Fibroblast of lung (primary cell): Measurements from ENCODE around the gene GCK. TPM values are rescaled to one million over a fixed set of nuclear protein-coding genes. Genes with fewer than 3 reads are reported as not detected.
A peak's percentile ranks its signal among the peaks of the same experiment; 100 is the strongest.

ENCODE experiments used
- DNase-seq, 2 donors: peaks; one replicate each; pipeline versions ENCODE4 v3.0.0 to v3.0.0-alpha.2; 2010; ENCODE audit warnings: low read depth in 2 of 2
- H2AFZ ChIP-seq: 2 replicates; pipeline ENCODE4 v1.5.1; 2012; ENCODE audit warnings: low read length, control low read depth, inconsistent platforms
- H3K27ac ChIP-seq: 2 replicates; pipeline ENCODE4 v1.5.1; 2011; ENCODE audit warnings: low read length, control low read depth; ENCODE audit not compliant: insufficient read depth
- H3K27me3 ChIP-seq: 2 replicates; pipeline ENCODE4 v1.5.1; 2011; ENCODE audit warnings: mild to moderate bottlenecking, low read length; ENCODE audit not compliant: control insufficient read depth, insufficient read depth
- H3K36me3 ChIP-seq: 2 replicates; pipeline ENCODE4 v1.5.1; 2011; ENCODE audit warnings: low read length; ENCODE audit not compliant: control insufficient read depth, insufficient read depth
- H3K4me1 ChIP-seq: 2 replicates; pipeline ENCODE4 v1.5.1; 2011; ENCODE audit warnings: low read length; ENCODE audit not compliant: control insufficient read depth, insufficient read depth; ENCODE audit errors: extremely low read depth
- H3K4me2 ChIP-seq: 2 replicates; pipeline ENCODE4 v1.5.1; 2011; ENCODE audit warnings: low read length, control low read depth; ENCODE audit not compliant: insufficient read depth; ENCODE audit errors: extremely low read depth
- H3K4me3 ChIP-seq, 4 experiments: fragments of 200-600 bp in 1 of 4; sonication (generic) in 1 of 4; replicated peaks in 1 of 4; 2 replicates each; pipeline ENCODE4 v1.5.1; 2011 to 2016; ENCODE audit warnings: low read length in 4 of 4, low read depth in 3 of 4, mild to moderate bottlenecking in 3 of 4, control low read depth in 2 of 4, inconsistent platforms in 1 of 4, mixed read lengths in 1 of 4; ENCODE audit not compliant: insufficient read depth in 1 of 4; ENCODE audit errors: control extremely low read depth in 1 of 4
- H3K79me2 ChIP-seq: 2 replicates; pipeline ENCODE4 v1.5.1; 2012; ENCODE audit warnings: mild to moderate bottlenecking, low read length, inconsistent platforms; ENCODE audit not compliant: control insufficient read depth, insufficient read depth
- H3K9ac ChIP-seq: 2 replicates; pipeline ENCODE4 v1.5.1; 2011; ENCODE audit warnings: mild to moderate bottlenecking, low read length, control low read depth; ENCODE audit not compliant: insufficient read depth
- H3K9me3 ChIP-seq: 2 replicates; pipeline ENCODE4 v1.5.1; 2012; ENCODE audit warnings: low read depth, low read length; ENCODE audit not compliant: control insufficient read depth, insufficient read depth
- H4K20me1 ChIP-seq: 2 replicates; pipeline ENCODE4 v1.5.1; 2011; ENCODE audit warnings: low read length; ENCODE audit not compliant: control insufficient read depth, insufficient read depth; ENCODE audit errors: extremely low read depth
- CTCF ChIP-seq, 2 donors: IDR thresholded peaks in 1 of 2; conservative IDR thresholded peaks in 1 of 2; 1 replicate in 1 of 2; 2 replicates in 1 of 2; pipeline ENCODE4 v1.5.1; 2011 to 2012; ENCODE audit warnings: low read length in 2 of 2, control low read depth in 1 of 2, inconsistent platforms in 1 of 2, low read depth in 1 of 2, mild to moderate bottlenecking in 1 of 2
- EZH2 ChIP-seq: IDR thresholded peaks from 2 replicates; pipeline ENCODE4 v1.5.1; 2012; ENCODE audit warnings: low read length, control low read depth, mild to moderate bottlenecking; ENCODE audit errors: missing control alignments
- polyA plus RNA-seq, 2 donors: library from polyadenylated mRNA; depleted of rRNA in 1 of 2; stranded (reverse) in 1 of 2; unstranded in 1 of 2; fragments of >200 nt; gene quantifications; 2 replicates each; pipeline ENCODE4 v1.2.1, GENCODE V29; 2011 to 2012; ENCODE audit warnings: missing spikeins in 1 of 2
- total RNA-seq: library from RNA; depleted of rRNA; stranded (reverse); fragments of >200 nt; gene quantifications from 2 replicates; pipeline ENCODE4 v1.2.1, GENCODE V29; 2014

Gene GCK
- total and polyA plus RNA-seq, 2 donors (not counting 1 experiment from before 2014, with no cell fraction given): 0.14 to 1.7 TPM

DNA sequence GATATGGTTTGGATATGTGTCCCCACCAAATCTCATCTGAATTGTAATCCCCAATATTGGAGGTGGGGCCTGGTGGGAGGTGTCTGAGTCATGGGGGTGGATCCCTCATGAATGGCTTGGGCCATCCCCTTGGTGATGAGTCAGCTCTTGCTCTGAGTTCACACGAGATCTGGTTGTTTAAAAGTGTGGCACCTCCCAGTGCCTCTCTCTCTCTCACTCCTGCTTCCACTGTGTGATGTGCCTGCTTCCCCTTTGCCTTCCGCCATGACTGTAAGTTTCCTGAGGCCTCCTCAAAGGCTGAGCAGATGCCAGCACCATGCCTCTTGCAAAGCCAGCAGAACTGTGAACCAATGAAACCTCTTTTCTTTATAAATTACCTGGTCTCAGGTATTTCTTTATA, 4.8 kb upstream of the GCK start:
- Histone ChIP-seq H3K27me3 (peaks cover 9% of the 10 kb centered on the region), H3K4me3 (no peak overlapping the region), H3K4me2 (no peak overlapping the region), H3K9me3 (no peaks in the 10 kb centered on the region), H4K20me1 (no peaks in the 10 kb centered on the region), H3K9ac (no peak overlapping the region), H3K27ac (no peak overlapping the region), H3K36me3 (no peaks in the 10 kb centered on the region), H3K4me1 (no peaks in the 10 kb centered on the region), H3K79me2 (no peaks in the 10 kb centered on the region), H2AFZ (no peak overlapping the region)
- TF ChIP-seq CTCF (conservative IDR thresholded peaks at IDR 0.05 in 1 of 2, IDR thresholded peaks at IDR 0.05 in 1 of 2; ENCODE audit: low read depth in 1 of 2, low read length in 2 of 2) (no peak), EZH2 (no peak)
- peak in 1 of 2 donors; percentile 11 for DNase-seq

GRCh38 chr7:44193011-44193802, 4.0 kb upstream of the GCK start:
- no peaks in the 10 kb centered on the region for H3K4me1 ChIP-seq
- no peaks in the 10 kb centered on the region for H3K9me3 ChIP-seq
- DNase-seq: no peak
- H2AFZ ChIP-seq: no peak overlapping the region
- H3K4me2 ChIP-seq: no peak overlapping the region
- no peak overlapping the region for H3K4me3 ChIP-seq
- H3K9ac ChIP-seq: no peak overlapping the region
- H3K79me2 ChIP-seq: no peaks in the 10 kb centered on the region
- no peaks in the 10 kb centered on the region for H4K20me1 ChIP-seq
- TF ChIP-seq EZH2: no peak
- TF ChIP-seq CTCF (conservative IDR thresholded peaks at IDR 0.05 in 1 of 2, IDR thresholded peaks at IDR 0.05 in 1 of 2; ENCODE audit: low read depth in 1 of 2, low read length in 2 of 2): no peak
- H3K27me3 ChIP-seq: peaks cover 9% of the 10 kb centered on the region
- H3K27ac ChIP-seq: no peak overlapping the region
- H3K36me3 ChIP-seq: no peaks in the 10 kb centered on the region

DNA sequence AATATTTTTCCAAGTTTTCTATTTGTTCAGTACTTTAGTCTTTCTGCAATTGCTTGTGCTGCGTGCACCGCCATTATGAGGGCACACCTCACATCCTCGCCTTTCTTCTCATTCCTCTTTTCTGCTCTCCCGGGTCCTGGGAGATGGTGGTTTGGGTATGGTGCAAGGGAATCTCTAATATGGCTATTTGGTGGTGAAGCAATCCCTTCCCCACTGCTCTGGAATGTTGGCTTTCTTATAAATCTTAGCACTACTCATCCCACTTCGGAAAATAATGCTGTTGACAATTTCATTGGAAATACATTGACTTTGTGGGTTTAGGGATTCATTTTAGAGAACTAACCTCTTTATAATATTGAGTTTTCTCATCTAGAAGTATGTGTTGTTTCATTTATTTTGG, 1.9 kb upstream of the GCK start:
- no peak overlapping the region for H3K4me3 ChIP-seq
- H4K20me1 ChIP-seq: no peaks in the 10 kb centered on the region
- H2AFZ ChIP-seq: no peak overlapping the region
- no peak overlapping the region for H3K9ac ChIP-seq
- peaks cover 9% of the 10 kb centered on the region for H3K27me3 ChIP-seq
- no peak overlapping the region for H3K4me2 ChIP-seq
- no peak for DNase-seq
- H3K36me3 ChIP-seq: no peaks in the 10 kb centered on the region
- no peak overlapping the region for H3K27ac ChIP-seq
- H3K9me3 ChIP-seq: no peaks in the 10 kb centered on the region
- TF ChIP-seq CTCF (conservative IDR thresholded peaks at IDR 0.05 in 1 of 2, IDR thresholded peaks at IDR 0.05 in 1 of 2; ENCODE audit: low read depth in 1 of 2, low read length in 2 of 2): no peak
- no peak for TF ChIP-seq EZH2
- no peaks in the 10 kb centered on the region for H3K4me1 ChIP-seq
- no peaks in the 10 kb centered on the region for H3K79me2 ChIP-seq
